Endothelial cell of hepatic sinusoid (primary cell): ENCODE results near the gene FMN1.

Experiments used
- in situ Hi-C: cut with HindIII; loops from 2 replicates; pipeline ENCODE4 v1.10.0; 2017; ENCODE audit warnings: low sequenced_read_pairs

The FMN1 gene

DNA sequence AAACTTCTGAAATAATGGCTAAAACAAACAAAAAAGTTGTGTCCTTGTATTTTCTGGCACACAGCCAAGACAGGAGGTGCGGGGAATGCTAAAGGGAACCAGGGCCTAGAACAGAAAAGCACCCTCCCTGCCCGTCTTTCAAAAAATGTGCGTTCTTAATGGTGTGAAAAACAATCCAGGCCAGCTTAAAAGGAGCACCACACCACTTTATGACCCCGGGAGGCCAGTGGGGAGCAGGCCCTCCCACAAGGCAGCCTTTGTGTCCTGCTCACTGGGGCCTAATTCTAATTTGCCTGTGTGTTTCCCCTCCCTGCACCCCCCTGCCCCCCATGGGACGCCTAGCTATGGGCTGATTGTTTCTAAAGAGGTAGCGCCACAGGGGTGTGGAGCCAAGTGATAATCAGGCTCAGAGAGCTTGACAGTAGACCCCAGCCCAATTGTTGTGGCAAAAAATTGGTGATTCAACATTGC, 295.4 kb downstream of the FMN1 start:
- in situ Hi-C loops, result no loop called here

DNA sequence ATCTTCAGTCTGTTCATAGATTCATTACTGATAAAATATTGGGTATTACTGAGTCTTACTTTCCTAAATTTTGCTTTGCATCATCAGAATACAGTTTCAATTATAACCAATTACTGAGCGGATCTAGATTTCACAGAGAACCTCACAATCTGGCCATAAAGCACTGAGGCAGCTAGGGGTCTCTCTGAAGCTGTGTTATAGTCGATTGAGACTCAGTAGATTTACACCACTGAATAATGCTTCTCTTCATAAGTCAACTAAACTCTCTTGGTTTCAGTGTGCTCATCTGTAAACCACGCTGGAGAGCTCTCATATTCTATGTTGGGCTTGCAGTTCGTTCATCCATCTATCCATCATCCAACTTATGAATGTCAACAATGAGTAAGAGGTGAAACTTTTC, 296.1 kb downstream of the FMN1 start:
- in situ Hi-C loops, result no loop called here

DNA sequence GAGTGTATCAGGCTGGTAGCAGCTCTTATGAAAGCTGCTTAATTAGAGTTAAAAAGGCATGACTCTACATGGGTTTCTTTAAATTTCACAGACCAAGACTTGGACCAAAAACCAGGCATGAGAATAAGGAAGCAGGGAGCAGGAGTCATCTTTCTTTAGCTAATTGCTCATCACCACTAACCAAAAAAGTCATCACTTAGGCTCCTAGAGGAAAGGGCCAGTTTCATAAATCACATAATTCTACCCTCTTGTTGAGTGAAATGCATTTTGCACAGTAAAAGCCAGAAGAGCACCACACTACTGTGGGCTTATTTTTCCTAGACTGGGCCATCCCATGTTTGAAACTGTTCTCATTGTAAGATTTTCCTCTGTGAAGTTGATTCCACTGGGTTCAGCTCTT, 301.1 kb downstream of the FMN1 start:
- in situ Hi-C loops, result no loop called here

DNA sequence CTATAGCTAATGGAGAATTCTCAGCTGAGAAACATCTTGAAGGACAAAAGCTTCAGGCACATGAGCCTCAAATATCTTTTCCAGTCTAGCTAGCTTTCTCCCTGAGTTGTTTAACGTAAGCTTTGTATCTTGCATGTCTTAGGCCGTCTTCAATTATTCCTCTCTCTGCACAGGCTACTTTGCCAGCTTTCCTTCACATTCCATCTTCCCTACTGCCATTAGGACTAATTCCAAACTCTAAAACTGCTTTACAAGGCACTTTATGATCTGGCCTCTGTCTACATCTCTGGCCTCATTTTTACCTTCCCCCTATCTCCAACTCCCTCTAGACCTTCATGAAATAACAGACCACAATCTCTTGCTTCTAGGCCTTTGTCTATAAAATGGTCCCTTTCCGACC, 305.3 kb downstream of the FMN1 start:
- in situ Hi-C loops, result no loop called here

DNA sequence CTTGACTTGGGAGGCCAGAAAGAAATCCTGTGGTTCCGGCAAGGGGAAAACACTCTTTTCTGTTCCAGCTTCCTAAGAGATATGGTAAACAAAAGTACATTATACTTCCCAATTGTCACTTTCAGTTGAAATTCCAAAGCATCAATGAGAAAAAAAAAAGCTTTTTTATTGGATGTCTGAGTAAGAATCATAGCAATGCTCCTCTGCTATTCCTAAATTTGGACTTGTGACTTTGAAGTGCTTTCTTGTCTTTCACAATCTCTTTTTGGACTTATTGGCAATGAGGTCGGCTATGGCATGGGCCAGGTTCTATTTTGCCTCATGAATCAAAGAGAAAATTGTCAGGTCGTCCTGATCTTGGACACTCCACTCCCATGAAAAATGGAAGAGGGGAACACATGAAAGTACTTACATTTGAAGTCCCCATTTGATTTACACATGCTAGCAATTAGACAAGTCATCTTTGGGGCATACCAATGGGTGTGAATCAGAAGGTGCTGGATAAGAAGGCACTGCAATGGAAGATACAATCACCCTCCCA, 306.2 kb downstream of the FMN1 start:
- in situ Hi-C loops, result no loop called here

DNA sequence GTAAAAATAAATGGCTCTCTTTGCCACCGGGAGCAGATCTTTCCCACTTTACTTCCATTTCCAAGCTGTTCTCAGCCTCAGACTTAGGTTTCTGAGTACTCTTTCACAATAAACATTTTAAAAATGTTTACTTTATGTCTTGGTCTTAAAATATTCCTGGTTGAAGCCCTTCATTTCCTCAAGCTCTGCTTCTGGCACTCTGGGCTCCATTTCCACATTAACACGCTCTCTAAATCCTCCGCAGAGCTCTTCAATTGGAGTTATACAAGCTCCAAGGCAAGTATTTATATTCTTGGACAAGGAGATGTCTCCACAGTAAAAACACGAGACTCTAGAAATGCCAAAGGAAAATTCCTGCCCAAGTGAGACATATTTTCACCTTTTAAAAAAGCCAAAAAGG, 307.4 kb downstream of the FMN1 start:
- in situ Hi-C loops, result no loop called here

DNA sequence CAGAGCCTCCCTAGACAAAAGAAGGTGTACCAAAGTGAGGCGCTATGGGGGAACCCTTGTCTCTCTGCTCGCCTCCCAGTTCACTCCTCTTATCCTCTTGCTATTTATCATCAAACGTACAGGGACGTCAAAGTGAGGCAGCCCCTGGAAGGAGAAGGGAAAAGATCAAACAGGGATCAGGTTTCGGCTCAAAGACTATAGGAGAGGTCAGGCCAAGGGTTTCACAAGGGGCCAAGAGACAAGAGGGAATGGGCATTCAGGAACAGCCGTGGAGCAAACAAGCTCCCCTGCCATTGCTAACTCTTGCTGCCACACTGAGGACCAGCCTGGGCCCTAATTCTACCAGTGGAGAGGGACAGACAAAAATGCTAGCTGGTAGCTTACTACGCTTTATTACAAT, 308.1 kb downstream of the FMN1 start:
- in situ Hi-C loops, result no loop called here

DNA sequence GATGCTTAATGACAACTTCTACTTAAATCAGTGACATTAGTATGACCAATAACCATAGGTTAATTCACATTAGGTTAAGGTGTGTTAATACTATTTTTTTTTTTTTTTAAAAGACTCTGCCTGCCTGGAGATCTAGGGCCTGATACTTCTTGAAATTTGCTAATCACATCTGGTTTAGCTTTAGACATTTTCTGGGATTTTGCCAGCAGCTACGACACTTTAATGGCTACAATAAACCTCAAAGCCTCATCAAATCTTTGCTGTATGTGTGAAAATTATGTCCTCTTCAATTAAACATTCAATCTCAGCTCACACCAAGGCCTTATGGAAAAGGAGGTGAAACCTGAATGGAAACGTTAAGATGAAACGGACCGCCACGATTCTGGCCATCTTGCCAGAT, 308.8 kb downstream of the FMN1 start:
- in situ Hi-C loops, result no loop called here

DNA sequence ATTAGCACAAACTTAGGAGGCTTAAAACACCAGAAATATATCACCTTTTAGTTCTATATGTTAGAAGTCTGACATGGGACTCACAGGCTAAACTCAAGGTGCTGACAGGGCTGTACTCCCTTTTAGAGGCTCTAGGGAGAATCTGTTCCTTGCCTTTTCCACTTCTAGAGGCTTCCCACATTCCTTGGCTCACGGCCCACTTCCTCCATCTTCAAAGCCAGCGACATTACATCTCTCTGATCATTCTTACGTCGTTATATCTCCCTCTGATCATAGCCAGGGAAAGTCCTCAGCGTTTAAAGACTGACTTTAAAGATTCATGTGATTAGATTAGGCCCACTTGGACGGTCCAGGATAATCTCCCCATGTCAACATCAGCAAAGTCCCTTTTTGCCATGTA, 310.4 kb downstream of the FMN1 start:
- in situ Hi-C loops, result no loop called here

DNA sequence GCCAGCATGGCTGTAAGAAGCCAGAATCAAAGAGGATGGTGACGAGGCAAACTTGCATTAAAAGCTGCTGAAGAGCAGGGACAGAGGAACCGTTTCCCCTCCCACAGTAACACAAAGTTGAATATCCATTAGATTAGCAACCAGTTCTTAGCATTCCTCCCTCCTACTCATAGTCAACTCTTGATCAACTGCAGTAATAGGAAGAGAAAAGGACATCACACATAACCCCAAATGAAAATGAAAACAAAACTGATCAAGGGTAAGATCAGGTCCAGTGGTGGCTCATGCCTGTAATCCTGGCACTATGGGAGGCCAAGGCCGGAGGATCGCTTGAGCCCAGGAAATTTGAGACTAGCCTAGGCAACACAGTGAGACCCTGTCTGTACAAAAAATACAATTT, 311.6 kb downstream of the FMN1 start:
- in situ Hi-C loops, result no loop called here

DNA sequence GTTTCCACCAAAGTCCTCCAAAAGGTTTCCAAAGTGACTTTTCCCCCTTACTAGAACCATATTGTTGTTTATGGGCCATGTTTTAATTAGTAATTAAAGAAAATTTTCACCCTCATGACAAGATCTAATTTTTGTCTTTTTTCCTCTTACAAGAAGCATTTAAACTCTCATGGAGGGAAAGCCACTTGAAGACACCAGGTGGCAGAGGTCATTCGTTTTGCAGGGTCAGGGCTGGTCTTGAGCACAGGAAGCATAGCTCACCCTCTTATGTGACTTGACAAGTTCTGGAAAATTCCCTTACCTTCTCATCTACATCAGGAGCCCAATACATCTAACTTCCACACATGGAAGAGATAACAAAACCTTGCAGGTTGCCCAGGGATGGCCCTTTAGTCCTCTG, 313.0 kb downstream of the FMN1 start:
- in situ Hi-C loops, result no loop called here

DNA sequence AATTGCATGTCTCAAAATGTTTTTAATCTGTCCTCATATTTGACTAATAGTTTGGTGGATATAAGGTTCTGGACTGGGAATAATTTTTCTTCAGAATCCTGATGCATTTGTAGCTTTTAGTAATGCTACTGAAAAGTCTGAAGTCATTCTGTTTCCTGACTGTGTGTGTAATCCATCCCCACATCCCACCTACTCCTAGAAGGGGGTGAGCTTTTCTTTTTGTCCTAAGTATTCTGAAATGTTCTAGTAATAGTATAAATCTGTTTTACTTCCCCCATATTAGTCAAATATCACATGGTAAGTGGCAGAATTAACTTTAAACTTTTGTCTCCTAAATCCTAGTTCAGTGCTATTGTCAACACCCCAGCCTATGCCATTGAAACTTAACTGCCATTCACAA, 313.9 kb downstream of the FMN1 start:
- in situ Hi-C loops, result no loop called here

DNA sequence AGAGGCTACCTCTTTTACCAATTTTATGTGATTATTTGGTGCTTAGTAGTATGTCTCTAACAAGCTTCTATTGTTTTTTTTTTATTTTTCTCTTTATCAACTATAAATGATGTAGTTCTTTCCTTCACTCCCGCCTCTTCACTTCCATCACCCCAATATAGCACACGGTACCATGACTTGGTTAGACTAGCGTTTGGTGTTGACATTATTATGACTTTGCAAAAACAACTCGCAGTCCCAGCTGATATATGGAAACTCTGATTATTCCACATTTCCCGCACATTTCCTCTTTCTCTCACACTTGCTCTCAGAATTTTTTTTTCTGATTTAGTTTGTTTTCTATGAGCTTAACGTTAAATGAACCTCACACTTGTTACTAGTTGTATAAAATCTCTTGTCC, 314.5 kb downstream of the FMN1 start:
- in situ Hi-C loops, result loop anchor here (5.0 kb wide), 1 partner anchor 32 kb away; no protein-coding TSS in a partner anchor

DNA sequence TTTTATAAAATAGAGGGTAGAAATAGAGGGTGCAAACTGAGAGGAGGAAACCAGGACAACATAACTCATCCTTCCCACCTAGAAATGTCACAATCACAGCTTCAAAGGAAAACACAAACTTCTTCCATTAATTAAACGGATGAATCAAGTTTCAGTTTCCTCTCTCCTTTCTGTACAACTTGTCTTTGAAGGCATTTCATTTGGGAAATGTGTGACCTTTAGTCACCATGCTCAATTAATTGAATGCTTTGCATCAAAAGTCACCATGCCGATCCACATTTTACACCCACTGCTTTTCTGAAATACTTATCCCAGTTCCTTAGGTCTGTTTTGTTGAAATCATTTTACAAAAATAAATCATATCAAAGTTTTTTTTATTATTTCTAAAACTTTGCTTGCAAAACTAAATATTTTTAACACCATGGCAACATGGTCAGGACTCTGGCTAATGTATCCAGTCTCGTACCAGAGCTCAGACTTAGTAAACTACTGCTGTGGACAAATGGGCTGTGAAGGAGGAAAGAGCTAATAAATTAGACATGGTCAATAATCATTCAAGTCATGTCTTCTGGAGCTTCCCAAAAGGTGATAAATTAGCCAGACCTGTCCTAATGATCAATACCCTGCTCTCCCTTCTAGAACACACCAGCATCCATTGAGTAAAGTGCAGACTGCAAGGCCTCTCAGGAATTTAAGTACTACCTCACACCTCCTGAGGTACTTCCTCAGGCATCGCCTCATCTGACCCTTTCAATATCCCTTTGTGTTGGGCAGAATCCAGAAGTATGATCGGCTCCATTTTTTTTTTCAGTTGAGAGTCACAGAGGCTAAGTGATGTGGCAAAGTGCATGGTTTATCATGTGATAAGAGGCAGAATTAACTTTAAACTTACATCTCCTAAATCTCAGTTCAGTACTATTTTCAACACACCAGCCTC, 315.4 kb downstream of the FMN1 start:
- in situ Hi-C loops, result loop anchor here (5.0 kb wide), 1 partner anchor 33 kb away; no protein-coding TSS in a partner anchor

DNA sequence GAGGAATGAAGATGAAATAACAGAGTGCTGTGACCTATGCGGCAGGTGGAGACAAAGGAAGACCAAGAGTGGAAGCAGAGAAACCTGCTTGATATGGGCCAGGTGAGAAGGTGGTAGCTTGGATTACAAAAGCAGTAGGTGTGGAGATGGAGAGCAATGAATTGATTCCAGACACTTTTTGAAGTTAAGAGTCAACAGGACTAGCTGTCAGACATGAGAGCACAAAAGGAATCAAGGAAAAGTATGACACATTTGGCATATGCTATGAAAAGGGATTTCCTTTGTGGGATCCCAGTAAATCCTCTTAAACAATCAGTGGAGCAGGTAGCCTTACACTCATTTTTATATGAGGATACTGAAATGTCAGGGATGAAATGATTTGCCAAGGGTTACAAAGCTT, 316.2 kb downstream of the FMN1 start:
- in situ Hi-C loops, result loop anchor here (5.0 kb wide), 1 partner anchor 34 kb away; no protein-coding TSS in a partner anchor

DNA sequence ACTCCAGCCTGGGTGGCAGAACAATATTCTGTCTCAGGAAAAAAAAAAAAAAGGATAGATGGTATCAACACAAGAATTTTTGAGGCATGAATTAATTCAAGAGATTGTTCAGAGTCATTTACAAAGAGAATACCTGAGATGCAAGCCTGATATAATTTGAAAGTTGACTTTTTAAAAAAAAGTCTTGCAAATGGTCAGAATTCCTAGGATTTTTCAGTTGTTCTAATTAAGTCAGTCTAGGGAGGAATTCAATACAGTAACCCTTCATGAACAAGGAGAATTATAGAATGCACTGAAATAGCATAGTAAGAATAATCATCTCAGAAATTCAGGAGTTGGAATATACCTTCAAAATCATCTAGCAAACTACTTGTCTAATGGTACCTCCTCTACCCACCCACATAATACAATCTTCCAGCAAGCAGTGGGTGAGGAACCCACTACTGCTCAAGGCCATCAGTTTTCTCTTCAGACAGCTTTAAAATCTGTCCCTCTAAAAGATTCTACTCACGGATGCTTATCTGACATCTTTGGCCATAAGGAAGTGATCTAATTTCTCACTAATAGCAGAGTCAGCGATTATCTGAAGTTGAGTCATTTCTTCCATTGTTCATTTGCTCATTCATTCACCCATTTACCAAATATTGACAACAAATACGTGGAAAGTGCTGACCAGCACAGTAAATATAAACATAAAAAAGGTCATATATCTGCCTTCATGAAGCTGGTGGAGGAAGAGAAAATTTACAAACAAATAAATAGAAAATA, 317.1 kb downstream of the FMN1 start:
- in situ Hi-C loops, result loop anchor here (5.0 kb wide), 1 partner anchor 35 kb away; no protein-coding TSS in a partner anchor

DNA sequence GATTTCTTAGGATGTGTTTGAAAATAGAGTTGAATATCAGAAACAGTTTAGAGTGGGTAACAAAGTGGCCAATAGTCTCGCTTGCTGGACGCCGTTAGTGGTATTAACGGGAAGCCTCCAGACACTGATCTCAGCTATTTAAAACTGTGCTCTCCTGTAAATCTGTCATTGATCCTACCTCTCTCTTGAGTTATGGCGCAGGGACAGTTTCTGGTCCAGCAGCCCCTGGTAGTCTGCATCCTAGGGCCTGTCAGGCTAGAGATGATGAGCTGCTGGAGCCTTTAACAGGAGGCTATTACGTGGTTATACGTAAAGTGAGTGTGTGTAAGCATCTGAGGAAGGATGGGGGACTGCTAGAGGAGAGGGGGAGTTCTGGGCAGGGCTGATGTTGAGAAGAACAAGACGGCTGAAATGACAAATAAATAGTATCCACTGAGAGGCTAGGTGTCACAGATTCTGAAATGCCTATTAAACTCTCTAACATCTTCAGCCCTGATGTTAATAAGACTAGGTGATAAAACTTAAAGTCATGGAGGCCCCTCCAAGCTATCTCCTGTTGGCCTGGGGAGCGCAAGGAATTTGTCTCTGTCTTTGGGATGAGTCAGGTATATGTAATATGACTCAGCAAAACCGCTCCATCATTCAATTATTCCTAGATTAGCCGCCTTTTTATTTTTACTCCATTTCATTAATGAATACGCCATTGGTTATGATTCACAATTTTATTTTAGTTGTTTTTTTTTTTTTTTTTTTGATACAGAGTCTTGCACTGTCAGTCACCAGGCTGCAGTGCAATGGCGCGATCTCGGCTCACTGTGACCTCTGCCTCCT, 321.0 kb downstream of the FMN1 start:
- in situ Hi-C loops, result no loop called here

DNA sequence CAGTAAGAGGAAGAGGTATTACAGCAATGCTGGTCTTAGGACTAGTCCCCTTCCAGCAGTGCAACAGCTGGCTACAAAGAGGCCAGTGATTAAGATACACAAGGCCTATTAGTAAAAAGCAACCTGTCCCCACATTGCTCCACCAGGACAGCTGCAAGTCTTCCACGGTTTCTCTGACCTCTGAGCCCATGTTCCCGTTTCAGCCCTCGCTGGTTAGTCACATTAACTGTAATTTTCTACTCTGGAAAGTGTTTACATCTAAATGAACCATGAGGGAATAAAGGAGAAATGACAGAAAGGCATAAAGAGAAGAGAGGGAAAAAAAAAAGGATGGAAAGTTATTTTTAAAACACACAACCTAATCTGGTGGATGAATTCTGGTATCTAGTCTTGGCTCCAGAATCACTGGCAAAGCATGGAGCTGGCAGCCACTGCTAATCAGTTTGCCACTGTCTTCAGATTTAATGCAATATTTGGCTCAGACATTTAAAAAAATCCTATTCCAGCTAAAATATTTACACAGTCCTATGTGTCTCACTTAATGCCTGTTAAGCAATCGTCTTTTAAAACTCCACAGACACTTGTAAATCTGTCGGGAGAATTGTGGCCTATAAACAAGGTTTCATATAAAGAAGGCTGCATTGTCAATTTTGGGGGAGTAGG, 321.8 kb downstream of the FMN1 start:
- in situ Hi-C loops, result no loop called here

DNA sequence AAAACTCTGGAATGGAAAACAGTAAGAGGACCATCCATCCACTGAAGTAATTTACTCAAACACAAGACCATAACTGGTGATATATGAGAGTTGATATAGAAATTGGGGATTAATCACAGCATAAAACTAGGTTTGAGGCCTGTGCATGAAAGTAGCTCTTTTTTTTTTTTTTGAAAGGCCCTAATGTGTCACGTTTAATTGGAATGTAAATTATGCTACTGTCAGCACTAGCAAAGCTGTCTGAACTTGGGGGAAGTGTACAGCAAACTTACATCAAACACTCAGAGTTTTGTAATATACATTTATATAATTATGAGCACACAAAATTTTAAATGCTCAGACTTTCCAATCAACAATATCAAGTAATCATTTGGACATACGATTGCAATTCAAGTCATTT, 322.6 kb downstream of the FMN1 start:
- in situ Hi-C loops, result no loop called here
